IMR-90 (cell line): ENCODE measurements around the gene MET. TPM values are rescaled to one million over a fixed set of nuclear protein-coding genes. Genes with fewer than 3 reads are reported as not detected.

Source experiments
- ATAC-seq: fragments of 200-7000 bp; cut with Tn5 transposase; 2 replicates; pipeline ENCODE4 v1.9.1; 2020; ENCODE audit warnings: low read depth, mild to moderate bottlenecking, moderate library complexity
- BruUV-seq: library from RNA; stranded (reverse); fragments of 400-500 nt; replicated peaks from 2 replicates; lab custom pipeline; 2021; lab: Mats Ljungman, UMichigan
- CTCF ChIA-PET: fragments of 300-600 bp; formaldehyde crosslinking; extraction: SDS; loops from one replicate; lab custom pipeline; 2021; ENCODE audit warnings: antibody characterized with exemption; lab: Yijun Ruan, JAX
- POLR2A ChIA-PET: fragments of 300-600 bp; sonication (Branson Sonifier 250); formaldehyde crosslinking; loops from one replicate; lab custom pipeline; 2022; ENCODE audit warnings: antibody characterized with exemption; ENCODE audit not compliant: unreplicated experiment; lab: Charles Lee
- DNase-seq: peaks from one replicate; pipeline ENCODE4 v3.0.0; 2013
- H2AFZ ChIP-seq: replicated peaks from 2 replicates; pipeline ENCODE3; 2013; ENCODE audit warnings: low read length, mild to moderate bottlenecking; ENCODE audit not compliant: poor library complexity
- H2AK5ac ChIP-seq: 2 replicates; pipeline ENCODE4 v1.6.1; 2013; ENCODE audit warnings: low read depth, low read length, inconsistent platforms
- H2AK9ac ChIP-seq: replicated peaks from 2 replicates; pipeline ENCODE3; 2013; ENCODE audit warnings: mild to moderate bottlenecking, low read depth, low read length, moderate library complexity; ENCODE audit not compliant: poor library complexity
- H2BK120ac ChIP-seq: 2 replicates; pipeline ENCODE4 v1.6.1; 2013; ENCODE audit warnings: low read depth, low read length, inconsistent platforms
- H2BK15ac ChIP-seq: 3 replicates; pipeline ENCODE4 v1.6.1; 2013; ENCODE audit warnings: low read depth, low read length, inconsistent platforms
- H2BK20ac ChIP-seq: 2 replicates; pipeline ENCODE4 v1.6.1; 2013; ENCODE audit warnings: low read depth, mild to moderate bottlenecking, inconsistent platforms, low read length, moderate library complexity
- H2BK5ac ChIP-seq: 2 replicates; pipeline ENCODE4 v1.6.1; 2013; ENCODE audit warnings: mild to moderate bottlenecking, low read depth, low read length, inconsistent platforms; ENCODE audit not compliant: poor library complexity, severe bottlenecking
- H3K14ac ChIP-seq: replicated peaks from 2 replicates; pipeline ENCODE4 v1.6.1; 2013; ENCODE audit warnings: low read depth, low read length, inconsistent platforms
- H3K18ac ChIP-seq: 2 replicates; pipeline ENCODE4 v1.6.1; 2013; ENCODE audit warnings: low read depth, low read length, control low read depth
- H3K23ac ChIP-seq: 2 replicates; pipeline ENCODE4 v1.6.1; 2013; ENCODE audit warnings: low read depth, low read length, inconsistent platforms
- H3K27ac ChIP-seq: 2 replicates; pipeline ENCODE4 v1.5.1; 2013; ENCODE audit warnings: mild to moderate bottlenecking, control low read depth, low read length; ENCODE audit not compliant: insufficient read depth
- H3K27me3 ChIP-seq: 2 replicates; pipeline ENCODE4 v1.6.1; 2013; ENCODE audit warnings: low read length; ENCODE audit not compliant: control insufficient read depth, insufficient read depth
- H3K36me3 ChIP-seq: 2 replicates; pipeline ENCODE4 v1.6.1; 2013; ENCODE audit warnings: low read length, mixed read lengths; ENCODE audit not compliant: control insufficient read depth, insufficient read depth
- H3K4ac ChIP-seq: 2 replicates; pipeline ENCODE4 v1.6.1; 2013; ENCODE audit warnings: low read depth, low read length, inconsistent platforms
- H3K4me1 ChIP-seq: 2 replicates; pipeline ENCODE4 v1.6.1; 2013; ENCODE audit warnings: low read length, mixed read lengths; ENCODE audit not compliant: control insufficient read depth, insufficient read depth
- H3K4me2 ChIP-seq: 2 replicates; pipeline ENCODE4 v1.6.1; 2013; ENCODE audit warnings: low read depth, mild to moderate bottlenecking, control low read depth, low read length, moderate library complexity
- H3K4me3 ChIP-seq: 2 replicates; pipeline ENCODE4 v1.5.1; 2013; ENCODE audit warnings: low read depth, mild to moderate bottlenecking, control low read depth, low read length, moderate library complexity; ENCODE audit not compliant: insufficient read depth
- H3K56ac ChIP-seq: 2 replicates; pipeline ENCODE4 v1.6.1; 2013; ENCODE audit warnings: low read length, inconsistent platforms; ENCODE audit not compliant: insufficient read depth; ENCODE audit errors: extremely low read depth
- H3K79me1 ChIP-seq, 2 experiments: 2 replicates each; pipeline ENCODE4 v1.6.1; 2013; ENCODE audit warnings: low read length in 2 of 2, inconsistent platforms in 1 of 2, low read depth in 1 of 2
- H3K9ac ChIP-seq: 2 replicates; pipeline ENCODE4 v1.6.1; 2013; ENCODE audit warnings: low read depth, low read length, control low read depth
- H3K9me1 ChIP-seq: 2 replicates; pipeline ENCODE4 v1.6.1; 2013; ENCODE audit warnings: low read length, inconsistent platforms; ENCODE audit not compliant: insufficient read depth
- H3K9me3 ChIP-seq: 2 replicates; pipeline ENCODE4 v1.6.1; 2013; ENCODE audit warnings: low read length; ENCODE audit not compliant: control insufficient read depth, insufficient read depth
- H4K20me1 ChIP-seq: 2 replicates; pipeline ENCODE4 v1.6.1; 2013; ENCODE audit warnings: low read length, inconsistent platforms; ENCODE audit not compliant: insufficient read depth
- H4K5ac ChIP-seq: 2 replicates; pipeline ENCODE4 v1.6.1; 2013; ENCODE audit warnings: mild to moderate bottlenecking, low read depth, low read length, control low read depth
- H4K8ac ChIP-seq, 2 experiments: 2 replicates each; pipeline ENCODE4 v1.6.1; 2013; ENCODE audit warnings: low read depth in 2 of 2, low read length in 2 of 2, control low read depth in 1 of 2, inconsistent platforms in 1 of 2
- H4K91ac ChIP-seq: 2 replicates; pipeline ENCODE4 v1.6.1; 2013; ENCODE audit warnings: low read depth, low read length, inconsistent platforms; ENCODE audit not compliant: insufficient read depth
- MAFK ChIP-seq: IDR thresholded peaks from 2 replicates; pipeline ENCODE4 v1.6.1; 2012; ENCODE audit warnings: low read depth, low read length, improper control_type of control experiment
- WGBS, 2 experiments: methylation state at CpG; one replicate each; pipeline versions ENCODE4 v1.1.5 to v1.1.7; 2013; ENCODE audit warnings: missing lambda C conversion rate in 2 of 2; ENCODE audit not compliant: insufficient read length in 1 of 2; ENCODE audit errors: extremely low coverage in 2 of 2; 5-methylcytosine and 5-hydroxymethylcytosine counted together
- dilution Hi-C: fragments of 300-500 bp; cut with HindIII; formaldehyde crosslinking; loops from one replicate; pipeline ENCODE4 v1.14.3; 2018; ENCODE audit warnings: low sequenced_read_pairs; ENCODE audit not compliant: unreplicated experiment
- in situ Hi-C: fragments of 300-500 bp; cut with MboI; formaldehyde crosslinking; loops from 3 replicates; pipeline ENCODE4 v1.14.3; 2019; ENCODE audit warnings: low sequenced_read_pairs, inconsistent platforms, mixed read lengths
- intact Hi-C: fragments of 100-400 bp; cut with micrococcal nuclease; formaldehyde crosslinking; loops from 2 replicates; pipeline ENCODE4 v1.10.0; 2022
- polyA plus RNA-seq, 3 experiments: library from polyadenylated mRNA; depleted of rRNA; stranded (reverse); fragments of >200 nt; gene quantifications; 2 replicates each; pipeline ENCODE4 v1.2.3, GENCODE V29; 2012; ENCODE audit warnings: low replicate concordance in 1 of 3
- total RNA-seq: library from RNA; depleted of rRNA; stranded (reverse); fragments of >200 nt; gene quantifications from 2 replicates; pipeline ENCODE4 v1.2.3, GENCODE V29; 2012

Gene MET
- total and polyA plus RNA-seq, 2 of the 4 experiments (the other 2 are of a cell fraction): 15.0 to 84.6 TPM

- H2BK20ac ChIP-seq: no peak overlapping the region
- no peak overlapping the region for H2AFZ ChIP-seq
- DNase-seq: no peak
- no peak overlapping the region for H4K8ac ChIP-seq
- dilution Hi-C loops (no loop called here), in situ Hi-C loops (no loop called here), intact Hi-C loops (loop anchor here (5.0 kb wide), 1 partner anchor 38 kb away; no protein-coding TSS in a partner anchor)
- no peaks in the 10 kb centered on the region for H3K9me3 ChIP-seq
- H2BK15ac ChIP-seq: no peak overlapping the region
- H3K27me3 ChIP-seq: no peaks in the 10 kb centered on the region
- H3K4me2 ChIP-seq: no peak overlapping the region
- TF ChIP-seq MAFK: no peak
- no peak overlapping the region for H3K23ac ChIP-seq
- H4K91ac ChIP-seq: no peak overlapping the region
- H2BK5ac ChIP-seq: no peak overlapping the region
- no peaks in the 10 kb centered on the region for H4K20me1 ChIP-seq
- no peak overlapping the region for H4K5ac ChIP-seq
- H2BK120ac ChIP-seq: no peak overlapping the region
- H2AK9ac ChIP-seq: no peak overlapping the region
- no peak overlapping the region for H3K9ac ChIP-seq
- peaks cover 18% of the 10 kb centered on the region for H3K4me1 ChIP-seq
- H3K56ac ChIP-seq: no peak overlapping the region
- no peak overlapping the region for H3K18ac ChIP-seq
- POLR2A ChIA-PET: no interaction called here
- no peak overlapping the region for H3K14ac ChIP-seq
- peaks cover 0 to 3% of the 10 kb centered on the region in 2 experiments; a peak in 2 of 4 replicates for H3K79me1 ChIP-seq
- H3K36me3 ChIP-seq: 0 out of 2 replicates have a peak, but pooled peaks cover 2% of the 10 kb centered on the region
- H3K27ac ChIP-seq: no peak overlapping the region
- H3K9me1 ChIP-seq: peaks cover 13% of the 10 kb centered on the region; the same call in 1 of the 2 replicates
- H3K4ac ChIP-seq: no peak overlapping the region
- BruUV-seq: no TSS peak
- no peak overlapping the region for H3K4me3 ChIP-seq
- H2AK5ac ChIP-seq: no peak overlapping the region
- no CpG with 5 or more reads among the region's 2 CpGs for WGBS, 2 experiments
- no peak for ATAC-seq
- CTCF ChIA-PET: no interaction called here
These were observed 67.3 kb downstream of the MET start for GRCh38 chr7:116739307-116739706.
